IPS-18a (cell line): ENCODE data around the gene ELOVL3.

Experiments
- H3K27ac ChIP-seq: one replicate; pipeline ENCODE4 v1.5.1; 2013; ENCODE audit warnings: low read length
- H3K27me3 ChIP-seq: one replicate; pipeline ENCODE4 v1.6.1; 2013; ENCODE audit warnings: mild to moderate bottlenecking, low read length; ENCODE audit not compliant: control insufficient read depth, insufficient read depth
- H3K36me3 ChIP-seq: one replicate; pipeline ENCODE4 v1.6.1; 2013; ENCODE audit warnings: low read depth, low read length; ENCODE audit not compliant: control insufficient read depth
- H3K4me1 ChIP-seq: one replicate; pipeline ENCODE4 v1.6.1; 2013; ENCODE audit warnings: low read depth, low read length; ENCODE audit not compliant: control insufficient read depth
- H3K4me3 ChIP-seq: one replicate; pipeline ENCODE4 v1.5.1; 2013; ENCODE audit warnings: low read length
- H3K9ac ChIP-seq: one replicate; pipeline ENCODE4 v1.6.1; 2013; ENCODE audit warnings: mild to moderate bottlenecking, low read length, moderate library complexity
- H3K9me3 ChIP-seq: one replicate; pipeline ENCODE4 v1.6.1; 2013; ENCODE audit warnings: low read depth, low read length; ENCODE audit not compliant: control insufficient read depth

The ELOVL3 gene

GRCh38 chr10:102261842-102262241, 35.7 kb downstream of the ELOVL3 start:
- Histone ChIP-seq H3K9ac (no peak overlapping the region), H3K36me3 (peaks cover 18% of the 10 kb centered on the region), H3K9me3 (no peaks in the 10 kb centered on the region), H3K27ac (no peak overlapping the region), H3K4me3 (no peak overlapping the region), H3K27me3 (no peaks in the 10 kb centered on the region), H3K4me1 (no peaks in the 10 kb centered on the region)

- Histone ChIP-seq H3K9ac (no peak overlapping the region), H3K27me3 (no peaks in the 10 kb centered on the region), H3K4me3 (no peak overlapping the region), H3K4me1 (no peaks in the 10 kb centered on the region), H3K27ac (no peak overlapping the region), H3K9me3 (no peaks in the 10 kb centered on the region), H3K36me3 (peaks cover 18% of the 10 kb centered on the region)
Observed at GRCh38 chr10:102262744-102263370, 36.8 kb downstream of the ELOVL3 start.

GRCh38 chr10:102264371-102264770, 38.3 kb downstream of the ELOVL3 start:
- Histone ChIP-seq H3K4me3 (no peak overlapping the region), H3K9me3 (no peaks in the 10 kb centered on the region), H3K36me3 (peaks cover 18% of the 10 kb centered on the region), H3K27me3 (no peaks in the 10 kb centered on the region), H3K4me1 (no peaks in the 10 kb centered on the region), H3K9ac (no peak overlapping the region), H3K27ac (no peak overlapping the region)

GRCh38 chr10:102266670-102267069, 40.6 kb downstream of the ELOVL3 start:
- no peaks in the 10 kb centered on the region for H3K27me3 ChIP-seq
- no peak overlapping the region for H3K27ac ChIP-seq
- no peaks in the 10 kb centered on the region for H3K9me3 ChIP-seq
- no peaks in the 10 kb centered on the region for H3K4me1 ChIP-seq
- H3K9ac ChIP-seq: no peak overlapping the region
- peaks cover 9% of the 10 kb centered on the region for H3K36me3 ChIP-seq
- H3K4me3 ChIP-seq: no peak overlapping the region

- Histone ChIP-seq H3K27me3 (no peaks in the 10 kb centered on the region), H3K4me1 (no peaks in the 10 kb centered on the region), H3K27ac (no peak overlapping the region), H3K9me3 (no peaks in the 10 kb centered on the region), H3K4me3 (no peak overlapping the region), H3K36me3 (no peaks in the 10 kb centered on the region), H3K9ac (no peak overlapping the region)
Observed at GRCh38 chr10:102267748-102268147, 41.6 kb downstream of the ELOVL3 start.

- Histone ChIP-seq H3K36me3 (no peaks in the 10 kb centered on the region), H3K9me3 (no peaks in the 10 kb centered on the region), H3K27ac (no peak overlapping the region), H3K4me3 (no peak overlapping the region), H3K9ac (no peak overlapping the region), H3K27me3 (no peaks in the 10 kb centered on the region), H3K4me1 (no peaks in the 10 kb centered on the region)
Observed at GRCh38 chr10:102268375-102268888, 42.3 kb downstream of the ELOVL3 start.

GRCh38 chr10:102269017-102269416, 42.9 kb downstream of the ELOVL3 start:
- H3K27ac ChIP-seq: no peak overlapping the region
- no peaks in the 10 kb centered on the region for H3K4me1 ChIP-seq
- no peaks in the 10 kb centered on the region for H3K36me3 ChIP-seq
- no peak overlapping the region for H3K4me3 ChIP-seq
- H3K9ac ChIP-seq: no peak overlapping the region
- H3K9me3 ChIP-seq: no peaks in the 10 kb centered on the region
- no peaks in the 10 kb centered on the region for H3K27me3 ChIP-seq

GRCh38 chr10:102274062-102274461, 48.0 kb downstream of the ELOVL3 start:
- no peaks in the 10 kb centered on the region for H3K9me3 ChIP-seq
- H3K4me1 ChIP-seq: no peaks in the 10 kb centered on the region
- H3K27me3 ChIP-seq: no peaks in the 10 kb centered on the region
- no peak overlapping the region for H3K4me3 ChIP-seq
- no peak overlapping the region for H3K9ac ChIP-seq
- H3K36me3 ChIP-seq: no peaks in the 10 kb centered on the region
- H3K27ac ChIP-seq: no peak overlapping the region

GRCh38 chr10:102275343-102275742, 49.2 kb downstream of the ELOVL3 start:
- Histone ChIP-seq H3K36me3 (no peaks in the 10 kb centered on the region), H3K9ac (no peak overlapping the region), H3K27ac (no peak overlapping the region), H3K9me3 (no peaks in the 10 kb centered on the region), H3K27me3 (no peaks in the 10 kb centered on the region), H3K4me1 (no peaks in the 10 kb centered on the region), H3K4me3 (no peak overlapping the region)

- Histone ChIP-seq H3K9ac (no peak overlapping the region), H3K9me3 (no peaks in the 10 kb centered on the region), H3K4me3 (no peak overlapping the region), H3K4me1 (no peaks in the 10 kb centered on the region), H3K27ac (no peak overlapping the region), H3K36me3 (no peaks in the 10 kb centered on the region), H3K27me3 (no peaks in the 10 kb centered on the region)
Observed at GRCh38 chr10:102279104-102279503, 53.0 kb downstream of the ELOVL3 start.
